ENCODE data around the gene ITGB7. TPM values are rescaled to one million over a fixed set of nuclear protein-coding genes. Genes with fewer than 3 reads are reported as not detected.
A peak's percentile ranks its signal among the peaks of the same experiment; 100 is the strongest.

ITGB7 gene
- total and polyA plus RNA-seq, 10 of the 15 experiments (the other 5 are each of a cell fraction or from before 2014, with no cell fraction given): 54.5 to 487 (median 252) TPM

DNA sequence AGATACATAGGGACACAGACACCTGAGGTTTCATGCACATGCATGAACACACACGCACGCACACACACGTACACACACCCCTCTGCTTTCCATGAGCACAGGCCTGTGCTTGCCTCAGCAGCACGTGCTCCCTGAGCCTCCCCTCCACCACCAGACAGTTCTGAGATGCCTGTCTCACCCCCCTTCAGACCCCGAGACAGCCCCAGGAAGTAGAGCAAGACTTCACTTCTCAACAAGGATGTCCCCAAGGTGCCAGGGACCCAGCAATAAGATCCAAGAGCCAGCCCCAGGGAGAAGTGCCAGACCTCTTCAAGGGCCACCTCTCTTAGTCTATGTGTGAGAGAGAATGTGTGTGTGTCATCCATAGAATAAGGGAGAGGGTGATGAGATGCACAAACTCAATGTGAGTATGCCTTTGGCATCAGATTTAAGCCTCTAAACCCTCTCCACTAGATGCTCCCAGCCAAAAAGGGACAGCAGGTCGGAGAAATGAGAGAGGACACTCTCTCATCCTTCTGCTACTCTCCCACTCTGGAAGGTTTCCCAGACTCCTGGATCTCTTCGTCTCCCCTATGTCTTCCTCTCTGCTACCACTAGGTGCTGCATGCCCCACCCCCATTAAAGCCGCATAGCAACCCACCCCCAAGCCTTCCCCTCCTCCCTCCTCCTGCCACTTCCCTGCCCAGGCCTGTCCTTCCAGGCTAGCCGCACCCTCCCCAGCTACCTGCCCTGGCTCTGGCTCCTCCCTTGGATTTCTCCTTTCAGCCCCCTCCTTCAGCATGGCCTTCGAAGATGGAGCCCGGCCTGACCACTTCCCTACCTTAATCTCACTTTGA is 17.2 kb upstream of the ITGB7 start:
- H4K20me1 ChIP-seq (ENCODE audit: control insufficient read depth, insufficient read depth): no peaks in the 10 kb centered on the region
- FAIRE-seq: no peak
- intact Hi-C loops (cut with micrococcal nuclease; ENCODE audit: unreplicated experiment): loop anchor here (5.0 kb wide), 1 partner anchor 43 kb away; the partner anchor contains the start of gene ESPL1
- TF ChIP-seq, protein P1, sequence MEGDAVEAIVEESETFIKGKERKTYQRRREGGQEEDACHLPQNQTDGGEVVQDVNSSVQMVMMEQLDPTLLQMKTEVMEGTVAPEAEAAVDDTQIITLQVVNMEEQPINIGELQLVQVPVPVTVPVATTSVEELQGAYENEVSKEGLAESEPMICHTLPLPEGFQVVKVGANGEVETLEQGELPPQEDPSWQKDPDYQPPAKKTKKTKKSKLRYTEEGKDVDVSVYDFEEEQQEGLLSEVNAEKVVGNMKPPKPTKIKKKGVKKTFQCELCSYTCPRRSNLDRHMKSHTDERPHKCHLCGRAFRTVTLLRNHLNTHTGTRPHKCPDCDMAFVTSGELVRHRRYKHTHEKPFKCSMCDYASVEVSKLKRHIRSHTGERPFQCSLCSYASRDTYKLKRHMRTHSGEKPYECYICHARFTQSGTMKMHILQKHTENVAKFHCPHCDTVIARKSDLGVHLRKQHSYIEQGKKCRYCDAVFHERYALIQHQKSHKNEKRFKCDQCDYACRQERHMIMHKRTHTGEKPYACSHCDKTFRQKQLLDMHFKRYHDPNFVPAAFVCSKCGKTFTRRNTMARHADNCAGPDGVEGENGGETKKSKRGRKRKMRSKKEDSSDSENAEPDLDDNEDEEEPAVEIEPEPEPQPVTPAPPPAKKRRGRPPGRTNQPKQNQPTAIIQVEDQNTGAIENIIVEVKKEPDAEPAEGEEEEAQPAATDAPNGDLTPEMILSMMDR (IDR thresholded peaks at IDR 0.05 in 2 of 3, conservative IDR thresholded peaks at IDR 0.05 in 1 of 3; ENCODE audit: control insufficient read depth in 2 of 3, extremely low read depth in 1 of 3, insufficient read depth in 1 of 3, low read depth in 3 of 3, low read length in 3 of 3): 0 out of 6 replicates have a peak, but pooled peaks of 1 of the 3 experiments have one; percentile 3
- TF ChIP-seq POU2F2 (IDR thresholded peaks at IDR 0.05; ENCODE audit: borderline replicate concordance, low read depth, low read length): no peak
- no peak overlapping the region for H3K27ac ChIP-seq (ENCODE audit: control insufficient read depth, insufficient read depth)
- no peak for DNase-seq (ENCODE audit: low read depth, low spot score)
- peaks cover 3% of the 10 kb centered on the region; the same call in 1 of the 2 replicates for H3K79me2 ChIP-seq (ENCODE audit: control insufficient read depth, insufficient read depth, low read length)
- ChIA-PET CTCF (interaction anchor here (0.9 to 1.4 kb wide), 2 partner anchors 9 to 12 kb away, joined by 3 to 6 read pairs; no protein-coding TSS in a partner anchor), POLR2A (no interaction called here), SMC1A (ENCODE audit: uncharacterized antibody, unreplicated experiment) (interaction anchor here (1.1 kb wide), 2 partner anchors 9 to 44 kb away, joined by 4 read pairs; partner anchors contain the start of gene ESPL1), RAD21 (ENCODE audit: unreplicated experiment) (no interaction called here)
- no peak overlapping the region for H3K4me2 ChIP-seq (ENCODE audit: control insufficient read depth, insufficient read depth)
- no TSS peak for BruUV-seq (replicated peaks)
- H3K9ac ChIP-seq (ENCODE audit: control insufficient read depth, insufficient read depth, low read length): no peak overlapping the region
- H3K27me3 ChIP-seq (replicated peaks in 1 of 2; ENCODE audit: control insufficient read depth in 2 of 2, insufficient read depth in 2 of 2, low read length in 1 of 2): no peaks in the 10 kb centered on the region
- 63% methylated on average over 10 of the region's 11 CpGs for WGBS (ENCODE audit: insufficient coverage, insufficient replicate concordance, low lambda C conversion rate, missing lambda C conversion rate)
- in situ Hi-C loops (cut with MboI): no loop called here
- no peak overlapping the region for H2AFZ ChIP-seq (ENCODE audit: control insufficient read depth, low read depth, low read length)
- no peak overlapping the region for H3K4me3 ChIP-seq
- no peak for ATAC-seq
- peaks cover 13% of the 10 kb centered on the region for H3K4me1 ChIP-seq (ENCODE audit: control insufficient read depth, insufficient read depth, low read length)
- H3K36me3 ChIP-seq (ENCODE audit: control insufficient read depth in 2 of 2, insufficient read depth in 2 of 2, low read length in 1 of 2): no peaks in the 10 kb centered on the region
- no peaks in the 10 kb centered on the region for H3K9me3 ChIP-seq (replicated peaks; ENCODE audit: control insufficient read depth, insufficient read depth, low read length)

Data from GM12878 (cell line).